Gastroesophageal sphincter (tissue), 3 donors: ENCODE data around the gene MPDU1.

ENCODE experiments used
- CTCF ChIP-seq, 4 experiments: fragments of 200-600 bp in 2 of 4; fragments of 450-650 bp in 2 of 4; sonication (generic) in 1 of 4; IDR thresholded peaks; one replicate each; pipeline ENCODE4 v1.5.1; 2017 to 2019; ENCODE audit warnings: antibody characterized with exemption in 4 of 4, mild to moderate bottlenecking in 2 of 4, moderate library complexity in 2 of 4
- EP300 ChIP-seq: sonication (generic); formaldehyde crosslinking; IDR thresholded peaks from one replicate; pipeline ENCODE4 v1.6.1; 2017; ENCODE audit warnings: antibody characterized with exemption, mild to moderate bottlenecking
- POLR2A ChIP-seq, 2 donors: fragments of 450-650 bp; IDR thresholded peaks; one replicate each; pipeline ENCODE4 v1.6.1; 2017; ENCODE audit warnings: antibody characterized with exemption in 2 of 2, mild to moderate bottlenecking in 2 of 2, moderate library complexity in 1 of 2
- POLR2AphosphoS5 ChIP-seq: sonication (generic); formaldehyde crosslinking; IDR thresholded peaks from one replicate; pipeline ENCODE4 v1.6.1; 2017; ENCODE audit warnings: antibody characterized with exemption

- TF ChIP-seq CTCF (IDR thresholded peaks at IDR 0.05) (no peak), POLR2A (IDR thresholded peaks at IDR 0.05) (no peak), EP300 (no peak), POLR2AphosphoS5 (no peak)
Measured at GRCh38 chr17:7579834-7580603, 3.6 kb upstream of the MPDU1 start.
